Measurements from ENCODE around the gene ZIM2.

- no peak for TF ChIP-seq CTCF (IDR thresholded peaks at IDR 0.05)
- no peak for TF ChIP-seq POLR2A (IDR thresholded peaks at IDR 0.05)
Measured at GRCh38 chr19:56880592-56881190, 40.2 kb upstream of the ZIM2 start.
